Aorta (tissue), 5 donors: Measurements from ENCODE around the gene ZNF217. TPM values are rescaled to one million over a fixed set of nuclear protein-coding genes. Genes with fewer than 3 reads are reported as not detected.
"Not testable (repeated sequence)": the region's sequence is repeated elsewhere in the genome, so short reads cannot be mapped to it uniquely, and the experiment has no call there.

Experiments used
- ATAC-seq: fragments of 200-7000 bp; cut with Tn5 transposase; one replicate; pipeline ENCODE4 v1.9.1; 2022; ENCODE audit warnings: moderate library complexity; ENCODE audit not compliant: low FRiP score
- DNase-seq, 2 donors: peaks; one replicate each; pipeline ENCODE4 v3.0.0-alpha.2; 2020
- H3K27ac ChIP-seq, 2 donors: one replicate each; pipeline ENCODE4 v1.5.1; 2013; ENCODE audit warnings: low read length in 2 of 2, mild to moderate bottlenecking in 2 of 2, moderate library complexity in 2 of 2, control low read depth in 1 of 2, inconsistent platforms in 1 of 2, low read depth in 1 of 2
- H3K27me3 ChIP-seq, 2 donors: one replicate each; pipeline ENCODE4 v1.6.1; 2013; ENCODE audit warnings: control low read depth in 1 of 2, low read length in 1 of 2, mild to moderate bottlenecking in 1 of 2, moderate library complexity in 1 of 2; ENCODE audit not compliant: insufficient read depth in 2 of 2, control insufficient read depth in 1 of 2
- H3K36me3 ChIP-seq, 2 donors: one replicate each; pipeline ENCODE4 v1.6.1; 2013; ENCODE audit warnings: control low read depth in 1 of 2, low read length in 1 of 2, mild to moderate bottlenecking in 1 of 2; ENCODE audit not compliant: insufficient read depth in 2 of 2, control insufficient read depth in 1 of 2
- H3K4me1 ChIP-seq, 2 donors: one replicate each; pipeline ENCODE4 v1.6.1; 2013; ENCODE audit warnings: low read length in 2 of 2, control low read depth in 1 of 2, mild to moderate bottlenecking in 1 of 2, moderate library complexity in 1 of 2; ENCODE audit not compliant: insufficient read depth in 2 of 2, control insufficient read depth in 1 of 2
- H3K4me3 ChIP-seq, 2 donors: one replicate each; pipeline ENCODE4 v1.5.1; 2013; ENCODE audit warnings: low read length in 2 of 2, control low read depth in 1 of 2, mild to moderate bottlenecking in 1 of 2
- H3K9me3 ChIP-seq: one replicate; pipeline ENCODE4 v1.6.1; 2013; ENCODE audit warnings: mild to moderate bottlenecking, low read length; ENCODE audit not compliant: control insufficient read depth
- WGBS, 2 donors: extraction: QIAGEN DNeasy Blood & Tissue Kit; methylation state at CpG; one replicate each; pipeline ENCODE4 v1.1.7; 2013; 5-methylcytosine and 5-hydroxymethylcytosine counted together
- intact Hi-C, 2 donors: fragments of 100-400 bp; cut with DNase I; formaldehyde crosslinking; loops; one replicate each; pipeline versions ENCODE4 v1.14.2 to v1.15.0; 2022
- polyA plus RNA-seq, 2 donors: library from polyadenylated mRNA; stranded (reverse); fragments of 200-250 nt; gene quantifications; one replicate each; pipeline ENCODE4 v1.2.3, GENCODE V29; 2013
- total RNA-seq, 2 donors: library from RNA; stranded (reverse); fragmentation: NEBNext Ultra II Directional; extraction: Animal tissue kit (Norgen Biotek cat#: 25700); gene quantifications; one replicate each; pipeline ENCODE4 v1.2.1, GENCODE V29; 2021
- donor health status: healthy with polysubstance abuse.
- donor health status: Bipolar disorder and iron deficiency.
- donor health status: DM: no; HTN: no; CAD: no.
- donor health status: DM: no; HTN: no; CAD: no.
- donor health status: DM: yes; HTN: yes; CAD: no.

Gene ZNF217
- total and polyA plus RNA-seq, 4 donors: 3.4 to 30.9 (median 15.3) TPM

GRCh38 chr20:53524589-53525312 is 68.9 kb downstream of the ZNF217 start:
- Histone ChIP-seq H3K4me3 (no peak overlapping the region), H3K9me3 (no peaks in the 10 kb centered on the region), H3K27ac (no peak overlapping the region), H3K4me1 (no peaks in the 10 kb centered on the region), H3K27me3 (no peaks in the 10 kb centered on the region), H3K36me3 (no peaks in the 10 kb centered on the region)
- intact Hi-C loops: no loop called here
- WGBS, 2 donors: 62 to 69% methylated on average over 13 of the region's 13 CpGs
- DNase-seq: no peak
- no peak for ATAC-seq

GRCh38 chr20:53523615-53524014 is 70.0 kb downstream of the ZNF217 start:
- H3K9me3 ChIP-seq, H3K4me3 ChIP-seq, ATAC-seq, intact Hi-C loops, DNase-seq, H3K4me1 ChIP-seq, H3K36me3 ChIP-seq, H3K27ac ChIP-seq, H3K27me3 ChIP-seq: not testable (repeated sequence)
- WGBS, 2 donors: 93 to 96% methylated on average over 2 of the region's 2 CpGs

GRCh38 chr20:53522696-53523095 is 70.9 kb downstream of the ZNF217 start:
- no peak overlapping the region for H3K4me3 ChIP-seq
- no peak for ATAC-seq
- 82 to 86% methylated on average over 5 of the region's 5 CpGs for WGBS, 2 donors
- intact Hi-C loops: no loop called here
- no peaks in the 10 kb centered on the region for H3K36me3 ChIP-seq
- H3K27me3 ChIP-seq: no peaks in the 10 kb centered on the region
- H3K4me1 ChIP-seq: no peaks in the 10 kb centered on the region
- no peak overlapping the region for H3K27ac ChIP-seq
- no peak for DNase-seq
- H3K9me3 ChIP-seq: no peaks in the 10 kb centered on the region

- Histone ChIP-seq H3K9me3 (no peaks in the 10 kb centered on the region), H3K27me3 (no peaks in the 10 kb centered on the region), H3K36me3 (no peaks in the 10 kb centered on the region), H3K4me1 (no peaks in the 10 kb centered on the region), H3K27ac (no peak overlapping the region), H3K4me3 (no peak overlapping the region)
- DNase-seq (no peak), ATAC-seq (no peak)
- intact Hi-C loops: no loop called here
- 78 to 81% methylated on average over 3 of the region's 3 CpGs for WGBS, 2 donors
Observed at GRCh38 chr20:53522026-53522425, 71.6 kb downstream of the ZNF217 start.

GRCh38 chr20:53521421-53521820 is 72.2 kb downstream of the ZNF217 start:
- H3K4me3 ChIP-seq, H3K36me3 ChIP-seq, intact Hi-C loops, H3K4me1 ChIP-seq, H3K27me3 ChIP-seq, ATAC-seq, DNase-seq, H3K27ac ChIP-seq, H3K9me3 ChIP-seq: not testable (repeated sequence)
- WGBS, 2 donors: 64 to 72% methylated on average over 5 of the region's 5 CpGs

GRCh38 chr20:53517146-53517545 is 76.5 kb downstream of the ZNF217 start:
- Histone ChIP-seq H3K4me3 (no peak overlapping the region), H3K36me3 (no peaks in the 10 kb centered on the region), H3K4me1 (no peaks in the 10 kb centered on the region), H3K27ac (no peak overlapping the region), H3K9me3 (no peaks in the 10 kb centered on the region), H3K27me3 (no peaks in the 10 kb centered on the region)
- ATAC-seq (no peak), DNase-seq (no peak)
- WGBS, 2 donors: 18 to 38% methylated on average over 13 of the region's 13 CpGs
- intact Hi-C loops: no loop called here
